Endothelial cell (in vitro differentiated cells): Measurements from ENCODE around the gene IFITM2. TPM values are rescaled to one million over a fixed set of nuclear protein-coding genes. Genes with fewer than 3 reads are reported as not detected.
"Not testable (repeated sequence)": the region's sequence is repeated elsewhere in the genome, so short reads cannot be mapped to it uniquely, and the experiment has no call there.

Source experiments
- DNase-seq: peaks from one replicate; pipeline ENCODE4 v3.0.0; 2021; ENCODE audit warnings: low spot score
- H3K27ac Mint-ChIP-seq: one replicate; pipeline ENCODE4 v1.8.0; 2021; ENCODE audit warnings: mixed read lengths, inconsistent platforms; ENCODE audit not compliant: unreplicated experiment
- H3K27me3 Mint-ChIP-seq: one replicate; pipeline ENCODE4 v1.8.0; 2021; ENCODE audit warnings: mild to moderate bottlenecking, moderate library complexity, mixed read lengths, inconsistent platforms; ENCODE audit not compliant: unreplicated experiment
- H3K36me3 Mint-ChIP-seq: one replicate; pipeline ENCODE4 v1.8.0; 2021; ENCODE audit warnings: mild to moderate bottlenecking, low read depth, mixed read lengths, inconsistent platforms; ENCODE audit not compliant: unreplicated experiment
- H3K4me1 Mint-ChIP-seq: one replicate; pipeline ENCODE4 v1.8.0; 2021; ENCODE audit warnings: mild to moderate bottlenecking, mixed read lengths, inconsistent platforms; ENCODE audit not compliant: unreplicated experiment
- H3K4me3 Mint-ChIP-seq: one replicate; pipeline ENCODE4 v1.8.0; 2021; ENCODE audit warnings: mild to moderate bottlenecking, mixed read lengths, inconsistent platforms; ENCODE audit not compliant: unreplicated experiment
- H3K9me3 Mint-ChIP-seq: one replicate; pipeline ENCODE4 v1.8.0; 2021; ENCODE audit warnings: mixed read lengths, inconsistent platforms; ENCODE audit not compliant: unreplicated experiment
- CTCF ChIP-seq: fragments of 200-600 bp; sonication (generic); IDR thresholded peaks from one replicate; pipeline ENCODE4 v1.5.0; 2021; ENCODE audit warnings: antibody characterized with exemption; ENCODE audit not compliant: unreplicated experiment
- total RNA-seq: library from RNA; stranded (reverse); fragmentation: NEBNext Ultra II Directional; extraction: Animal tissue kit (Norgen Biotek cat#: 25700); gene quantifications from one replicate; pipeline ENCODE4 v1.2.1, GENCODE V29; 2021; ENCODE audit not compliant: unreplicated experiment

IFITM2 gene
- total RNA-seq, 1 donor from 2014 or later, result 205 TPM

DNA sequence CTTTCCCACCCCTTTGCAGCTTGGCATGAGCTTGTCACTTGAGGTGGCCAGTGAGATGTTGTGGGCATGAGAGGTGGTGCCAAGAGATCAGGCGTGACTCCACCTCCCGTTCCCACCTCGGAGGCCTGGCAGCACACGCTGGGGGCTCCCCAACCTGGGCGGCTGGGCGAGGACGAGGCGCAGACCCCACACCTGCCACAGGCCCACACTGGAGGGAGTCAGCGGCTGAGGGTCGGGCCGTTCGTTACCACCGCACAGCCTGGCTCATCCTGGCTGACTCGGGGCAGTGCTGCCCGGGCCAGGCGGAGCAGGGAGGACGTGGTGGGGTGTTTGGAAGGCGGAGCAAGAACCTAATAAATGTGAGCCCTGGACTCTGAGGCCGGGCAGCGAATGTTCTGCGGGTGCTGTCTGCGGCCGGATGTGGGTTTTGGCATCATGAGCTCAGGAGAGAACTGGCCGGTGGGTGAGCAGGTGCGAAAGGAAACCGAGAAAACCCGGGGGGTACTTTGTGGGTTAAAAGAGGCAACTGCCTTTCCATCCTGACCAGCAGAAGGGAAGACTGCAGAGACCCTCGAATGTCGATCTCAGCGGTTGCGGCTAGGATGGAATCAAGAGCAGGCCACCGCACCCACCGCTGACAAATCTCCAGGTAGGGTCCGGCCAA is 23.2 kb downstream of the IFITM2 start:
- no peaks in the 10 kb centered on the region for H3K9me3 Mint-ChIP-seq
- H3K36me3 Mint-ChIP-seq, result no peaks in the 10 kb centered on the region
- H3K4me3 Mint-ChIP-seq, result peak overlapping the region; percentile 11
- H3K4me1 Mint-ChIP-seq, result peaks cover 41% of the 10 kb centered on the region
- no peaks in the 10 kb centered on the region for H3K27me3 Mint-ChIP-seq
- no peak for TF ChIP-seq CTCF
- H3K27ac Mint-ChIP-seq, result no peak overlapping the region
- no peak for DNase-seq

- Mint-ChIP-seq H3K36me3 (no peaks in the 10 kb centered on the region), H3K4me3 (no peak overlapping the region), H3K27ac (peak overlapping the region; percentile 13), H3K9me3 (no peaks in the 10 kb centered on the region), H3K27me3 (no peaks in the 10 kb centered on the region), H3K4me1 (peaks cover 41% of the 10 kb centered on the region)
- no peak for DNase-seq
- TF ChIP-seq CTCF, result no peak
These were observed 23.9 kb downstream of the IFITM2 start for GRCh38 chr11:331358-332060.

- Mint-ChIP-seq H3K4me1 (peaks cover 37% of the 10 kb centered on the region), H3K4me3 (no peak overlapping the region), H3K9me3 (no peaks in the 10 kb centered on the region), H3K27me3 (no peaks in the 10 kb centered on the region), H3K27ac (no peak overlapping the region), H3K36me3 (no peaks in the 10 kb centered on the region)
- no peak for TF ChIP-seq CTCF
- no peak for DNase-seq
These were observed 25.2 kb downstream of the IFITM2 start for GRCh38 chr11:332651-333480.

DNA sequence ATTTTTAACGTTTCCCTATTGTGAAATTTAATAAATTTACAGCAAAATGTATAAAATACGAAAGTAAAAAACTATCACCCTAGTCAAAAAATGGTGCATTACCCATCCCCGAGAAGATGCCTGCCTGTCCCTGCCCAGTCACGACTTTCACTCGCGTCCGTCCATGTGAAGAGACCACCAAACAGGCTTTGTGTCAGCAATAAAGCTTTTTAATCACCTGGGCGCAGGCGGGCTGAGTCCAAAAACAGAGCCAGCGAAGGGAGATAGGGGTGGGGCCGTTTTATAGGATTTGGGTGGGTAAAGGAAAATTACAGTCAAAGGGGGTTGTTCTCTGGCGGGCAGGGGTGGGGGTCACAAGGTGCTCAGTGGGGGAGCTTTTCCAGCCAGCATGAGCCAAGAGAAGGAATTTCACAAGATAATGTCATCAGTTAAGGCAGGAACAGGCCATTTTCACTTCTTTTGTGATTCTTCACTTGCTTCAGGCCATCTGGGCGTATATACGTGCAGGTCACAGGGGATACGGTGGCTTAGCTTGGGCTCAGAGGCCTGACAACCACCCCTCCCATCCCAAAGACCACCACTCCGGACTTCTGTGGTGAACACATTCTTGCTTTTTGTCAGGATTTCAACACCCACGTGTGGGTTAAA is 26.1 kb downstream of the IFITM2 start:
- DNase-seq, result not testable (repeated sequence)

DNA sequence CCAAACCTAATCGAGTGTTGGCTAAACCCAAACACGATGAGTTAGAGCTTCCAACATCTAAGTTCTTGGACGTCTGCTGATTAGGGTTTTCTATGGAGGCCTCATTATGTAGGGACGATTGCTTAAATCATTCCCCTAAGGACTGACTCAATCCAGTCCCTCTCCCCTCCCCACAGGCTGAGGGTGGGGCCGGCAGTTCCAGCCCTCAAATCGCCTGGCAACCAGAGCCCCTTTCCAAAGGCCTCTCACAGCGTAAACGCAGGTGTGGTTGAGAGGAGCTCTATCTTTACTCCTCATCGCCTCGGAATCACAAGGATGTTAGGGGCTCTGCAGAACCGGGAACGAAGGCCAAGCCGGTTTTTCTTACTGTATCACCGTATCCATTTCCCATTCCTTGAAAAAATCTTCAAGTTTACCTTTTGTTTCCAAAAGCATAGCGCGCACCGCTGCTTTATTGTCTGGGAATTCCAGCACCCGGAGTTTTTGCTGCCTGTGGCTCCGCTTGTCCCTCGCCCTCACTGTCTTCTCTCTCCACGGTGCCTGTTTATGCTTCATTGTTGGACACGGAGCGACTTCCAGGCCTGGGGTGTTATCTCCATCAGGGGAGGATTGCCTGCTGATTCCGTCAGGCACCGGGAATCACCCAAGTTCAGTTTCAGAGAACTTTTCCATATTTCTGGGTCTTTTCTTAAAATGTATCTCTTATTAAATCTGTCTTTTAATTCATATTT is 26.8 kb downstream of the IFITM2 start:
- no peak for TF ChIP-seq CTCF
- H3K27ac Mint-ChIP-seq, result no peak overlapping the region
- H3K4me3 Mint-ChIP-seq, result no peak overlapping the region
- no peak for DNase-seq
- no peaks in the 10 kb centered on the region for H3K27me3 Mint-ChIP-seq
- H3K36me3 Mint-ChIP-seq, result no peaks in the 10 kb centered on the region
- no peaks in the 10 kb centered on the region for H3K9me3 Mint-ChIP-seq
- H3K4me1 Mint-ChIP-seq, result peaks cover 32% of the 10 kb centered on the region

More for the DNA sequence above, 26.1 kb downstream of the IFITM2 start:
- not testable (repeated sequence) for H3K27me3 Mint-ChIP-seq, H3K36me3 Mint-ChIP-seq, H3K4me3 Mint-ChIP-seq, H3K9me3 Mint-ChIP-seq
- Mint-ChIP-seq H3K4me1 (peaks cover 37% of the 10 kb centered on the region), H3K27ac (peak overlapping the region; percentile 2)
